Activated effector memory CD4-positive, alpha-beta T cell treated with Interleukin-2 at 50 U/mL for 16 hours (primary cell): ENCODE data around the gene CACNB1.

Source experiments
- DNase-seq: peaks from one replicate; pipeline ENCODE4 v3.0.0-alpha.2; 2020

CACNB1 gene

GRCh38 chr17:39200070-39200879 is 2.8 kb upstream of the CACNB1 start, which contains the start of gene RPL19:
Gene RPL19, plus strand, starts transcription at chr17:39200283. Its CDS starts 62 bp downstream, at chr17:39200345.
- DNase-seq = peak; percentile 72

- DNase-seq = peak; percentile 77
These were observed 2.3 kb upstream of the CACNB1 start for GRCh38 chr17:39199820-39200069.

- no peak for DNase-seq
These were observed 707 bp upstream of the CACNB1 start for GRCh38 chr17:39198186-39198566.

GRCh38 chr17:39196808-39197291 is 619 bp downstream of the CACNB1 start:
- no peak for DNase-seq

GRCh38 chr17:39196241-39196807 is 1.1 kb downstream of the CACNB1 start:
- DNase-seq = no peak

- no peak for DNase-seq
These were observed 1.8 kb downstream of the CACNB1 start for GRCh38 chr17:39195568-39196160.

GRCh38 chr17:39194985-39195524 is 2.4 kb downstream of the CACNB1 start:
- no peak for DNase-seq

- DNase-seq = no peak
These were observed 3.1 kb downstream of the CACNB1 start for GRCh38 chr17:39194089-39194984.

GRCh38 chr17:39193346-39193745 is 4.1 kb downstream of the CACNB1 start:
- no peak for DNase-seq

GRCh38 chr17:39192901-39193300 is 4.6 kb downstream of the CACNB1 start:
- DNase-seq = no peak

GRCh38 chr17:39191750-39192510 is 5.5 kb downstream of the CACNB1 start:
- DNase-seq = no peak

GRCh38 chr17:39187152-39187830 is 10.2 kb downstream of the CACNB1 start:
- DNase-seq = no peak

- no peak for DNase-seq
These were observed 10.9 kb downstream of the CACNB1 start for GRCh38 chr17:39186481-39187002.

GRCh38 chr17:39183720-39184119 is 13.7 kb downstream of the CACNB1 start:
- DNase-seq = no peak

GRCh38 chr17:39183045-39183444 is 14.4 kb downstream of the CACNB1 start:
- DNase-seq = no peak

GRCh38 chr17:39181303-39181702 is 16.2 kb downstream of the CACNB1 start:
- no peak for DNase-seq

GRCh38 chr17:39178536-39178935 is 18.9 kb downstream of the CACNB1 start:
- DNase-seq = no peak

GRCh38 chr17:39177256-39177655 is 20.2 kb downstream of the CACNB1 start:
- DNase-seq = no peak

- no peak for DNase-seq
These were observed 21.8 kb downstream of the CACNB1 start for GRCh38 chr17:39175695-39176093.

GRCh38 chr17:39174920-39175694 is 22.4 kb downstream of the CACNB1 start:
- DNase-seq = peak; percentile 59
